ENCODE measurements around the gene ARRDC4. TPM values are rescaled to one million over a fixed set of nuclear protein-coding genes. Genes with fewer than 3 reads are reported as not detected.

The ARRDC4 gene
- total RNA-seq, 4 donors from 2014 or later, result 10.2 to 45.1 (median 25.0) TPM

DNA sequence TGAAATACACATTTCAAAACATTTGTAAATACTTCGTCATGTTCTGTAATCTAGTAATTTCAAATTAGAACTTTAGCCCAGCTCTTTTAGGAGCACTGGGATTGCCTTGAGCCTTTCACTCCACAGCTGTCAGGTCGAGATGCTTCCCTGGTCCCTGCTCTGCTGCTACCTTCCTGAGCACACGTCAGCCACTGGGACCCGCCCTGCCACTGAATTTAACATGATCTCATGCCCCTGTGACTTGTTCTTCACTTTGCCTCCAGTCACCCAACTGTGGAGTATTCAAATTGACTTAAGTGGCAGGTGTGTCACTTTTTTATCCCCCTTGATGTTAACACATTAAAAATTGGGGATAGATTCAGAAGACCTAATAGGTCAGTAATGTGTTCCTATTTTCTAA, 3.3 kb downstream of the ARRDC4 start:
- H3K4me1 ChIP-seq, result peaks cover 0 to 20% of the 10 kb centered on the region in 2 donors
- DNase-seq, result no peak
- no peak overlapping the region for H3K4me3 ChIP-seq
- no peaks in the 10 kb centered on the region for H3K36me3 ChIP-seq
- TF ChIP-seq, protein P1, sequence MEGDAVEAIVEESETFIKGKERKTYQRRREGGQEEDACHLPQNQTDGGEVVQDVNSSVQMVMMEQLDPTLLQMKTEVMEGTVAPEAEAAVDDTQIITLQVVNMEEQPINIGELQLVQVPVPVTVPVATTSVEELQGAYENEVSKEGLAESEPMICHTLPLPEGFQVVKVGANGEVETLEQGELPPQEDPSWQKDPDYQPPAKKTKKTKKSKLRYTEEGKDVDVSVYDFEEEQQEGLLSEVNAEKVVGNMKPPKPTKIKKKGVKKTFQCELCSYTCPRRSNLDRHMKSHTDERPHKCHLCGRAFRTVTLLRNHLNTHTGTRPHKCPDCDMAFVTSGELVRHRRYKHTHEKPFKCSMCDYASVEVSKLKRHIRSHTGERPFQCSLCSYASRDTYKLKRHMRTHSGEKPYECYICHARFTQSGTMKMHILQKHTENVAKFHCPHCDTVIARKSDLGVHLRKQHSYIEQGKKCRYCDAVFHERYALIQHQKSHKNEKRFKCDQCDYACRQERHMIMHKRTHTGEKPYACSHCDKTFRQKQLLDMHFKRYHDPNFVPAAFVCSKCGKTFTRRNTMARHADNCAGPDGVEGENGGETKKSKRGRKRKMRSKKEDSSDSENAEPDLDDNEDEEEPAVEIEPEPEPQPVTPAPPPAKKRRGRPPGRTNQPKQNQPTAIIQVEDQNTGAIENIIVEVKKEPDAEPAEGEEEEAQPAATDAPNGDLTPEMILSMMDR (IDR thresholded peaks at IDR 0.05), result no peak
- no peak for TF ChIP-seq POLR2A (IDR thresholded peaks at IDR 0.05)
- intact Hi-C loops (cut with DNase I; ENCODE audit: low total_unique reads), result no loop called here
- peak overlapping the region in 1 of 2 donors; percentile 10 for H3K27ac ChIP-seq
- H3K9me3 ChIP-seq, result no peaks in the 10 kb centered on the region
- H3K27me3 ChIP-seq, result no peaks in the 10 kb centered on the region

DNA sequence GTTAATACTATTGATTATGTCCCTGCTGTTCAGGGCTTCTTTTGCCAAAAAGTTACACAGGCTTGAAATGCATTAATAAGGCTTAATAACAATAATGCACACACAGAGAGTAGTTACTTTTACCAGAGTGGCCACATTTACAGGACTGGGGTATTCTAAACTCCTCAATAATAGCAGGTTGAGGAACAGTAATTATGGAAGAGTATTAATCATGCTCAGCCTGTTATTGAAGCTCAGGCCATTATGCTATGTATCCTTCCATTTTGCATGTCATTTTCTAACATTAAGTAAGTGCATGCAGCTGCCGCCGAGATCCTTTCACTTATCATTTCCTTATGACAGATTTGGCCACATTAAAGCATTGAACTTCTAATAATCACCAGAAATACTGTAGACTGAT, 5.7 kb downstream of the ARRDC4 start:
- Histone ChIP-seq H3K27ac (peak overlapping the region in 1 of 2 donors; percentile 44), H3K4me3 (no peak overlapping the region), H3K36me3 (no peaks in the 10 kb centered on the region), H3K9me3 (no peaks in the 10 kb centered on the region), H3K4me1 (peaks cover 0 to 20% of the 10 kb centered on the region in 2 donors), H3K27me3 (no peaks in the 10 kb centered on the region)
- intact Hi-C loops (cut with DNase I; ENCODE audit: low total_unique reads), result no loop called here
- no peak for DNase-seq
- no peak for TF ChIP-seq POLR2A (IDR thresholded peaks at IDR 0.05)
- TF ChIP-seq, protein P1 (IDR thresholded peaks at IDR 0.05), result no peak

DNA sequence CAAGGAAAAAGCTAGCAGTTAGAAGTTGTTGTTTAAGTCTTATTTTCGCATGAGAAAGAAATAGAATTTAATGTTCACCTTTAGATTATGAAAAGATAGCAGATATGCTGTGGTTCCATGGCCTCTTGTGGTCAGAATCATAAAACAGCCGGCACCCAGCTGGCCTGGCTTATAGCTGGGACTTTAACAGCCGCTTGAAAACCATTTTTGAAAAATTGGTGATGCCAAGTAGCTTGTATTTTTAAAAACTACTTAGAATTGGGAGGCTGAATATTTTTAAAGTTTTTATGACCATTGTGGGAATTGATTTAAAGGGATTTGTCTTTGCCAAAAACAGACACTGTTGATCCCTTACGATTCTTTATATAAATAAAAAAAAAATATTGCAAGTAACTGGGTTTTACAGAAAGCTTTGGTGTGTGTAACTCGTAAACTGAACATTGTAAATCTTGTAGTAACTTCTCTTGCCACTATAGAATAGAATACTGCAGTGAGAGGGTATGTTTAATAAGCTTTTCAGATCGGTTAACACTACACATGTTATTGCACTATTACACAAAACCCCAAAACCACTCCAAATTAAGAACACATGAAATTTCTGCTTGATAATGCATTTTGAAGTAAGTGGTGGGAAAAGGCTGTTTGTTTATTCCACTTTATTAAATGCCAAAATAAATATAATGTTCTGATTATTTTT, 6.6 kb downstream of the ARRDC4 start:
- intact Hi-C loops (cut with DNase I; ENCODE audit: low total_unique reads), result no loop called here
- H3K36me3 ChIP-seq, result no peaks in the 10 kb centered on the region
- H3K27me3 ChIP-seq, result no peaks in the 10 kb centered on the region
- TF ChIP-seq POLR2A (IDR thresholded peaks at IDR 0.05), result no peak
- TF ChIP-seq, protein P1 (IDR thresholded peaks at IDR 0.05), result no peak
- peak overlapping the region; percentile 43 to 44 for H3K27ac ChIP-seq
- H3K4me3 ChIP-seq, result no peak overlapping the region
- DNase-seq, result no peak
- H3K9me3 ChIP-seq, result no peaks in the 10 kb centered on the region
- peaks cover 0 to 20% of the 10 kb centered on the region in 2 donors for H3K4me1 ChIP-seq

DNA sequence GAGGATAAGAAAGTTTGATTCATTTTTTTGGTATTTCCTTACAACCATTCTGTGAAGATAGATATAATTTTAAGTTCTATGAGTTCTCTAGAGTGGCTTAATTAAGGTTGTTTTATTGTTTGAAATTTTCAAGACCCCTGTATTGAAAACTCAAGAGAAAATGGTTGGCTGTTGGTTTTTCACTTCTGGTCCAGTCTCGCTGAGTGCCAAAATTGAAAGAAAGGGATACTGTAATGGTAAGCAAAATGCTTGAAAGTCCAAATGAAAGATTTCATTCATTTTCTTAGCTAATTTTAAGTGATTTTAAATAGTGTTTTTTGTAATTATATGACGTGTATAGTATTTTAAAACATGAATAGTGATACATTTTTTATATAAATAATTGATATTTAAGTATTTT, 7.4 kb downstream of the ARRDC4 start:
- Histone ChIP-seq H3K27ac (no peak overlapping the region), H3K4me1 (peaks cover 0 to 19% of the 10 kb centered on the region in 2 donors), H3K36me3 (no peaks in the 10 kb centered on the region), H3K27me3 (no peaks in the 10 kb centered on the region), H3K4me3 (no peak overlapping the region), H3K9me3 (no peaks in the 10 kb centered on the region)
- TF ChIP-seq POLR2A (IDR thresholded peaks at IDR 0.05), result no peak
- TF ChIP-seq, protein P1 (IDR thresholded peaks at IDR 0.05), result no peak
- intact Hi-C loops (cut with DNase I; ENCODE audit: low total_unique reads), result no loop called here
- DNase-seq, result no peak

DNA sequence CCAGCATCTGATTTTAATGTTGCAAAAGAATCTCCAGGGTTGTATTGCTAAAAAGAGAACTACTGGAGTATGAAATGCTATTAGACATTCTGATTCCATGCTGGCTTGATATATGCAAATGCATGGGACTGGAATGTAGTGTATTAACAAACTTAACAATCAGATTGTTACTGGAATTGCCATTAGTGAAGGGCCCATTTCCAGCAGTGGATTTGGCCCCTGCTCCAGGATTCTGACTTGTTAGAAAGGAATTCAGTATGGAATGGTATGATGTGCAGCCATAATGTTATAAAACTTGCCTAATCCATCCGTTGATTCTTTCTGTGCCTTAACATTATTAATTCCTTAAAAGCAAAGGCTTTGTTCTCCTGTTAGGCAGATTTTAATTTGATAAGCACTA, 7.9 kb downstream of the ARRDC4 start:
- intact Hi-C loops (cut with DNase I; ENCODE audit: low total_unique reads), result no loop called here
- no peak overlapping the region for H3K27ac ChIP-seq
- no peak for DNase-seq

More for the DNA sequence above, 7.9 kb downstream of the ARRDC4 start:
- TF ChIP-seq, protein P1 (IDR thresholded peaks at IDR 0.05), result no peak
- no peak for TF ChIP-seq POLR2A (IDR thresholded peaks at IDR 0.05)
- H3K27me3 ChIP-seq, result no peaks in the 10 kb centered on the region
- H3K4me1 ChIP-seq, result peaks cover 0 to 16% of the 10 kb centered on the region in 2 donors
- no peaks in the 10 kb centered on the region for H3K36me3 ChIP-seq
- H3K4me3 ChIP-seq, result no peak overlapping the region
- H3K9me3 ChIP-seq, result no peaks in the 10 kb centered on the region

All from uterus (tissue), 4 donors.